Fibroblast of mammary gland (primary cell): ENCODE results near the gene TRIP13.
"Not testable (repeated sequence)": the region's sequence is repeated elsewhere in the genome, so short reads cannot be mapped to it uniquely, and the experiment has no call there.

Experiments used
- DNase-seq: peaks from one replicate; pipeline ENCODE4 v3.0.0-alpha.2; 2010; ENCODE audit warnings: low read depth
- H3K4me3 ChIP-seq: 2 replicates; pipeline ENCODE4 v1.5.1; 2011; ENCODE audit warnings: low read depth, mild to moderate bottlenecking, low read length, moderate library complexity; ENCODE audit not compliant: control insufficient read depth
- CTCF ChIP-seq: conservative IDR thresholded peaks from 2 replicates; pipeline ENCODE4 v1.5.1; 2011; ENCODE audit warnings: low read depth, low read length, inconsistent platforms; ENCODE audit not compliant: control insufficient read depth, insufficient read depth

Gene TRIP13

GRCh38 chr5:932628-933250 is 40.1 kb downstream of the TRIP13 start:
- H3K4me3 ChIP-seq: no peak overlapping the region
- TF ChIP-seq CTCF: no peak
- DNase-seq: peak; percentile 25

GRCh38 chr5:933251-933861 is 40.7 kb downstream of the TRIP13 start:
- H3K4me3 ChIP-seq: no peak overlapping the region
- TF ChIP-seq CTCF: no peak
- DNase-seq: no peak

- not testable (repeated sequence) for DNase-seq, H3K4me3 ChIP-seq
Observed at GRCh38 chr5:933951-934350, 41.3 kb downstream of the TRIP13 start.

- H3K4me3 ChIP-seq, DNase-seq: not testable (repeated sequence)
- peak; percentile 38 for TF ChIP-seq CTCF
Observed at GRCh38 chr5:934381-934967, 41.8 kb downstream of the TRIP13 start.

- no peak for TF ChIP-seq CTCF
- no peak overlapping the region for H3K4me3 ChIP-seq
- DNase-seq: no peak
Observed at GRCh38 chr5:935510-936084, 42.9 kb downstream of the TRIP13 start.

- DNase-seq: no peak
- no peak for TF ChIP-seq CTCF
- no peak overlapping the region for H3K4me3 ChIP-seq
Observed at GRCh38 chr5:936149-937144, 43.8 kb downstream of the TRIP13 start.
